ENCODE data around the gene KAZN. TPM values are rescaled to one million over a fixed set of nuclear protein-coding genes. Genes with fewer than 3 reads are reported as not detected.
A peak's percentile ranks its signal among the peaks of the same experiment; 100 is the strongest.

KAZN gene
- total RNA-seq, 1 donor from 2014 or later, result 3.7 TPM

GRCh38 chr1:14598007-14598497, 433 bp upstream of the KAZN start:
- Histone ChIP-seq H3K9ac (ENCODE audit: low read depth in 1 of 3, low read length in 3 of 3) (no peak overlapping the region), H3K27me3 (ENCODE audit: control insufficient read depth in 3 of 3, insufficient read depth in 3 of 3, low read length in 3 of 3) (peaks cover 32 to 40% (median 37%) of the 10 kb centered on the region in 3 donors)

DNA sequence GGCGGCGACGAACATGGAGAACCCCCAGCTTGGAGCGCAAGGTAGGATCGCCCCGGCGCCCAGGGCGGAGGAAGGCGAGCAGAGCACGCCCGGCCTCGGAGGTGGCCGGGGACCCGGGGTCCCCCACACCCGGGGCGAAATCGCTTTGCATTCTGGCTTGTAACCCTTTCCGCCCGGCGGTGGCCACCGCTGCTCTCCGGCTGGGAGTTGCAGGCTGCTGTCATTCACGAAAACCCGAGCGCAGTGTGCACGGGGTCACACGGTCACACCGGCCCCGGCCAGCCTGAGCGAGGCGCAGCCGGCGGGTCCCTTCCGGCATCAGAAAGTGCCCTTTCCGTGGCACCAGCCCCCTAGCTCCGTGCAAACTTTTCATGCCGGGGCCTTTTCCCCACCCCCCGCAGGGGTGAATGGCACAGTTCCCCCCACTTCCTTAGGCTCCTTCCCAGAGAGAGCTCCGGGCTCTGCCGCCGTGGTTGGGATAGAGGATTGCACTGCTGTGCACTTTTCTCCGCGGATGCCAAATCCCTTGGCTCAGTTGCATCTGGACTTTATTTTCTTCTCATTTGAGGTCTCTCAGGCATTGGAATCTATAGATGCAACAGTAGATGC, 802 bp downstream of the KAZN start:
- Histone ChIP-seq H3K27ac (ENCODE audit: low read depth, low read length) (no peak overlapping the region), H3K9ac (ENCODE audit: low read depth in 1 of 3, low read length in 3 of 3) (peak overlapping the region in 1 of 3 donors; percentile 21), H3K36me3 (ENCODE audit: control insufficient read depth in 3 of 3, insufficient read depth in 3 of 3, low read length in 3 of 3) (no peaks in the 10 kb centered on the region), H3K4me3 (ENCODE audit: low read length in 3 of 3) (peak overlapping the region in 1 of 3 donors; percentile 14), H3K27me3 (ENCODE audit: control insufficient read depth in 3 of 3, insufficient read depth in 3 of 3, low read length in 3 of 3) (peaks cover 35 to 47% (median 37%) of the 10 kb centered on the region in 3 donors), H3K9me3 (ENCODE audit: control insufficient read depth in 3 of 3, low read length in 3 of 3) (no peaks in the 10 kb centered on the region), H3K4me1 (ENCODE audit: control insufficient read depth in 3 of 3, insufficient read depth in 3 of 3, low read length in 3 of 3) (peaks cover 0 to 8% (median 0%) of the 10 kb centered on the region in 3 donors)

More at GRCh38 chr1:14598007-14598497, 433 bp upstream of the KAZN start:
- Histone ChIP-seq H3K4me1 (ENCODE audit: control insufficient read depth in 3 of 3, insufficient read depth in 3 of 3, low read length in 3 of 3) (peaks cover 0 to 8% (median 0%) of the 10 kb centered on the region in 3 donors), H3K4me3 (ENCODE audit: low read length in 3 of 3) (no peak overlapping the region), H3K27ac (ENCODE audit: low read depth, low read length) (no peak overlapping the region), H3K9me3 (ENCODE audit: control insufficient read depth in 3 of 3, low read length in 3 of 3) (no peaks in the 10 kb centered on the region), H3K36me3 (ENCODE audit: control insufficient read depth in 3 of 3, insufficient read depth in 3 of 3, low read length in 3 of 3) (no peaks in the 10 kb centered on the region)

DNA sequence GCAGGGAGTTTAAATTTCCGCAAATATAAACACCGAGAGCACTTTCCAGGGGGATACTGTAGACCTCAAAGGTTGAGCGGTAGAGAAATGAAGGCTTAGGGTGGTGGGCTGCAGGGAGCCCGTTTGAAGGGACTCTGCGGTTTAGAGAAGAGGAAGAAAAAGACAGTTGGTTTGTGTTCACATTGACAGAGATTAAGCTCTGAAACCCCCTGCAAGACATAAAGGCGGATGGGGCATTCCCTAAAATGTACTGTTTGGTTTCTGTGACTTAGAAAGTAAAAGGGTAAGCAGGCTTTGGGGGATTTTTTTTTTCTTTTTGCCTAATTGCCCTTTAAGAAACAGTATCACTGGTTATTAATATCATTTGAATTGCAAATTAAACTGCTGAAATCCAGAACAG, 1.3 kb downstream of the KAZN start:
- Histone ChIP-seq H3K27ac (ENCODE audit: low read depth, low read length) (no peak overlapping the region), H3K9ac (ENCODE audit: low read depth in 1 of 3, low read length in 3 of 3) (peak overlapping the region in 1 of 3 donors; percentile 21), H3K4me1 (ENCODE audit: control insufficient read depth in 3 of 3, insufficient read depth in 3 of 3, low read length in 3 of 3) (peaks cover 0 to 8% (median 0%) of the 10 kb centered on the region in 3 donors), H3K4me3 (ENCODE audit: low read length in 3 of 3) (peak overlapping the region in 1 of 3 donors; percentile 14), H3K36me3 (ENCODE audit: control insufficient read depth in 3 of 3, insufficient read depth in 3 of 3, low read length in 3 of 3) (no peaks in the 10 kb centered on the region), H3K9me3 (ENCODE audit: control insufficient read depth in 3 of 3, low read length in 3 of 3) (no peaks in the 10 kb centered on the region), H3K27me3 (ENCODE audit: control insufficient read depth in 3 of 3, insufficient read depth in 3 of 3, low read length in 3 of 3) (peaks cover 34 to 49% (median 37%) of the 10 kb centered on the region in 3 donors)

DNA sequence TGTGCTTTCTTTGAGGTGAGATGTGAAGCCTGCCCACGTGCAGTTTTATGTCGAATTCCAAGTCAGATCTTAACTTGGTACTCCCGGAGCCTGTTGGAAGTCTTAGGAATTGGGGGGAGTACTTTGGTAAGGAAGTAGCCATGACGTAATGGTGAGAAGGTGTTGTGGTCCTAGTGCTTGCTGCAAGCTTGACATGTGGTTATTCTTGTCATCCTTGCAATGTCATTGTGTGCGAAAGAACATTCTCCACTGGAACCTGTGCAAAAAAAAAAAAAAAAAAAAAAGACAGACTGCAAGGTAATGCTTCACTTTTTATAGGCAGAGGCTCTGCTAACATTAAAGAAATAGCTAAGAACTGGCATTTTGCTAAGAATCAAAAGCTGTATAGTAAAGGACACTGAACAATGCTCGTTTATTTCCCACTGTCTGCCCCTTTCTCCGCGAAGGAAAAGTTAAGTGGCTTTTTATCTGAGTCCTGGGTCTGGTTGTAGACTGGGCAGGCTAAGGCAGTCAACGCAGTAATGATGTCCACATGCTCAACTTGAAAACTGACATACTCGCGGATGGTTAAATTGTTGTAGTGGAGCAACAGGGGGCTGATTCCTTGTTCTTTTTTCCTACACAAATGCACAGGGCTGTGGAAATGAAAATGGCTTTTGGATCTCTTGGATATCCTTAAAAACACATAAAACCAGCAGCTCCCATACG, 2.1 kb downstream of the KAZN start:
- no peak overlapping the region for H3K9ac ChIP-seq (ENCODE audit: low read depth in 1 of 3, low read length in 3 of 3)
- no peaks in the 10 kb centered on the region for H3K36me3 ChIP-seq (ENCODE audit: control insufficient read depth in 3 of 3, insufficient read depth in 3 of 3, low read length in 3 of 3)
- peaks cover 34 to 49% (median 37%) of the 10 kb centered on the region in 3 donors for H3K27me3 ChIP-seq (ENCODE audit: control insufficient read depth in 3 of 3, insufficient read depth in 3 of 3, low read length in 3 of 3)
- no peaks in the 10 kb centered on the region for H3K9me3 ChIP-seq (ENCODE audit: control insufficient read depth in 3 of 3, low read length in 3 of 3)
- H3K27ac ChIP-seq (ENCODE audit: low read depth, low read length), result no peak overlapping the region
- no peak overlapping the region for H3K4me3 ChIP-seq (ENCODE audit: low read length in 3 of 3)
- H3K4me1 ChIP-seq (ENCODE audit: control insufficient read depth in 3 of 3, insufficient read depth in 3 of 3, low read length in 3 of 3), result peaks cover 0 to 8% (median 0%) of the 10 kb centered on the region in 3 donors

DNA sequence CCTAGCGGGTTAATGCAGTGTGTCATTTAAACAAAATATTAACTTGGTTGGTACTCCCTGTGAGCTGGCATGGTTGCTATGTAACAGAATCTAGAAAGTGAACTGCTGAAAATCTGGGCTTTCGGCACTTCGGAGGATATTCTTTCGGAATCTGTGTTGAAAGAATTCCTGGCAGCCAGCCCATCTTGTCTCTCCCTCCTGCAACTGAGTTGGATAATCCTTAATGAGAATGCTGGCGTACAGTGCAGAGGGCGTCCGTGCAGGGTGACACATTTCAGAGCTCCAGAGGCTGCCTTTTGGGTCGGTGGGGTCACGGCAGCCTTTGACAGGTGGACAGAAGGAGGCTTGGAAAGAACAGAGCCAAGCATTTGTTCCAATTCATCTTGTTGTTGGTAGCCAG, 3.7 kb downstream of the KAZN start:
- Histone ChIP-seq H3K4me3 (ENCODE audit: low read length in 3 of 3) (no peak overlapping the region), H3K27me3 (ENCODE audit: control insufficient read depth in 3 of 3, insufficient read depth in 3 of 3, low read length in 3 of 3) (peaks cover 35 to 44% (median 40%) of the 10 kb centered on the region in 3 donors), H3K36me3 (ENCODE audit: control insufficient read depth in 3 of 3, insufficient read depth in 3 of 3, low read length in 3 of 3) (no peaks in the 10 kb centered on the region), H3K27ac (ENCODE audit: low read depth, low read length) (no peak overlapping the region), H3K9ac (ENCODE audit: low read depth in 1 of 3, low read length in 3 of 3) (no peak overlapping the region), H3K4me1 (ENCODE audit: control insufficient read depth in 3 of 3, insufficient read depth in 3 of 3, low read length in 3 of 3) (peaks cover 0 to 8% (median 0%) of the 10 kb centered on the region in 3 donors), H3K9me3 (ENCODE audit: control insufficient read depth in 3 of 3, low read length in 3 of 3) (no peaks in the 10 kb centered on the region)

GRCh38 chr1:14603645-14604044, 5.2 kb downstream of the KAZN start:
- peaks cover 27 to 31% (median 28%) of the 10 kb centered on the region in 3 donors for H3K27me3 ChIP-seq (ENCODE audit: control insufficient read depth in 3 of 3, insufficient read depth in 3 of 3, low read length in 3 of 3)
- H3K4me3 ChIP-seq (ENCODE audit: low read length in 3 of 3), result no peak overlapping the region
- no peak overlapping the region for H3K27ac ChIP-seq (ENCODE audit: low read depth, low read length)
- H3K9me3 ChIP-seq (ENCODE audit: control insufficient read depth in 3 of 3, low read length in 3 of 3), result no peaks in the 10 kb centered on the region
- peaks cover 0 to 8% (median 0%) of the 10 kb centered on the region in 3 donors for H3K4me1 ChIP-seq (ENCODE audit: control insufficient read depth in 3 of 3, insufficient read depth in 3 of 3, low read length in 3 of 3)
- H3K36me3 ChIP-seq (ENCODE audit: control insufficient read depth in 3 of 3, insufficient read depth in 3 of 3, low read length in 3 of 3), result no peaks in the 10 kb centered on the region
- no peak overlapping the region for H3K9ac ChIP-seq (ENCODE audit: low read depth in 1 of 3, low read length in 3 of 3)

DNA sequence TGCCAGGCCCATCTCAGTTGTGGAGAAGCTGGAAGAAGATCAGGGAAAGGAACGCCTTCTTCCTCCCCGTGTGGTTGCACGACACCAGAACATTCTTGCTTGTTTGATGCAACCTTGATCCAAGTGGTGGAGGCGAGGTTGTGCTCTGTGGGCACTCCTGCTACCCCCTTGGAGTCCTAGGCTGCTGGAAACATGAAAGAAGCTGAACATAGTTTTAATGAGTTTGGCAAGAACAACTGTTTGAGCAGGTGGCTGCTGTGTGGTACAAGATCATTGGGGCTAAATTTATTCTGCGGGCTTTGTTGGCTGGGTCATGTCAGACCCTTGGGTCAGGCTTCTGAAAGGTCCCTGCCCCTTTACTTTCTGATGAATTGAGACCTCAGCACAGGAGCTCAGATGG, 5.9 kb downstream of the KAZN start:
- H3K27ac ChIP-seq (ENCODE audit: low read depth, low read length), result no peak overlapping the region
- H3K36me3 ChIP-seq (ENCODE audit: control insufficient read depth in 3 of 3, insufficient read depth in 3 of 3, low read length in 3 of 3), result no peaks in the 10 kb centered on the region
- no peak overlapping the region for H3K4me3 ChIP-seq (ENCODE audit: low read length in 3 of 3)
- H3K9me3 ChIP-seq (ENCODE audit: control insufficient read depth in 3 of 3, low read length in 3 of 3), result no peaks in the 10 kb centered on the region
- H3K27me3 ChIP-seq (ENCODE audit: control insufficient read depth in 3 of 3, insufficient read depth in 3 of 3, low read length in 3 of 3), result peaks cover 21 to 28% (median 27%) of the 10 kb centered on the region in 3 donors
- H3K9ac ChIP-seq (ENCODE audit: low read depth in 1 of 3, low read length in 3 of 3), result no peak overlapping the region
- peaks cover 0 to 4% (median 0%) of the 10 kb centered on the region in 3 donors for H3K4me1 ChIP-seq (ENCODE audit: control insufficient read depth in 3 of 3, insufficient read depth in 3 of 3, low read length in 3 of 3)

GRCh38 chr1:14605945-14606344, 7.5 kb downstream of the KAZN start:
- H3K27me3 ChIP-seq (ENCODE audit: control insufficient read depth in 3 of 3, insufficient read depth in 3 of 3, low read length in 3 of 3), result peaks cover 11 to 17% (median 12%) of the 10 kb centered on the region in 3 donors
- H3K9ac ChIP-seq (ENCODE audit: low read depth in 1 of 3, low read length in 3 of 3), result no peak overlapping the region
- no peak overlapping the region for H3K4me3 ChIP-seq (ENCODE audit: low read length in 3 of 3)
- H3K9me3 ChIP-seq (ENCODE audit: control insufficient read depth in 3 of 3, low read length in 3 of 3), result no peaks in the 10 kb centered on the region
- no peak overlapping the region for H3K27ac ChIP-seq (ENCODE audit: low read depth, low read length)
- H3K4me1 ChIP-seq (ENCODE audit: control insufficient read depth in 3 of 3, insufficient read depth in 3 of 3, low read length in 3 of 3), result no peaks in the 10 kb centered on the region
- H3K36me3 ChIP-seq (ENCODE audit: control insufficient read depth in 3 of 3, insufficient read depth in 3 of 3, low read length in 3 of 3), result no peaks in the 10 kb centered on the region

GRCh38 chr1:14606632-14607031, 8.1 kb downstream of the KAZN start:
- Histone ChIP-seq H3K9me3 (ENCODE audit: control insufficient read depth in 3 of 3, low read length in 3 of 3) (no peaks in the 10 kb centered on the region), H3K4me1 (ENCODE audit: control insufficient read depth in 3 of 3, insufficient read depth in 3 of 3, low read length in 3 of 3) (no peaks in the 10 kb centered on the region), H3K4me3 (ENCODE audit: low read length in 3 of 3) (no peak overlapping the region), H3K27ac (ENCODE audit: low read depth, low read length) (no peak overlapping the region), H3K36me3 (ENCODE audit: control insufficient read depth in 3 of 3, insufficient read depth in 3 of 3, low read length in 3 of 3) (no peaks in the 10 kb centered on the region), H3K9ac (ENCODE audit: low read depth in 1 of 3, low read length in 3 of 3) (no peak overlapping the region), H3K27me3 (ENCODE audit: control insufficient read depth in 3 of 3, insufficient read depth in 3 of 3, low read length in 3 of 3) (peaks cover 7 to 17% (median 11%) of the 10 kb centered on the region in 3 donors)

GRCh38 chr1:14607295-14607694, 8.8 kb downstream of the KAZN start:
- Histone ChIP-seq H3K9ac (ENCODE audit: low read depth in 1 of 3, low read length in 3 of 3) (no peak overlapping the region), H3K36me3 (ENCODE audit: control insufficient read depth in 3 of 3, insufficient read depth in 3 of 3, low read length in 3 of 3) (no peaks in the 10 kb centered on the region), H3K27me3 (ENCODE audit: control insufficient read depth in 3 of 3, insufficient read depth in 3 of 3, low read length in 3 of 3) (peaks cover under 1 to 13% (median 11%) of the 10 kb centered on the region in 3 donors), H3K9me3 (ENCODE audit: control insufficient read depth in 3 of 3, low read length in 3 of 3) (no peaks in the 10 kb centered on the region), H3K4me3 (ENCODE audit: low read length in 3 of 3) (no peak overlapping the region), H3K4me1 (ENCODE audit: control insufficient read depth in 3 of 3, insufficient read depth in 3 of 3, low read length in 3 of 3) (no peaks in the 10 kb centered on the region), H3K27ac (ENCODE audit: low read depth, low read length) (no peak overlapping the region)
